ENCODE measurements around the gene MADCAM1. TPM values are rescaled to one million over a fixed set of nuclear protein-coding genes. Genes with fewer than 3 reads are reported as not detected.

Gene MADCAM1
- total and polyA plus RNA-seq, 2 of the 8 experiments (the other 6 are each of a cell fraction or from before 2014, with no cell fraction given), result 2.3 to 3.0 TPM

DNA sequence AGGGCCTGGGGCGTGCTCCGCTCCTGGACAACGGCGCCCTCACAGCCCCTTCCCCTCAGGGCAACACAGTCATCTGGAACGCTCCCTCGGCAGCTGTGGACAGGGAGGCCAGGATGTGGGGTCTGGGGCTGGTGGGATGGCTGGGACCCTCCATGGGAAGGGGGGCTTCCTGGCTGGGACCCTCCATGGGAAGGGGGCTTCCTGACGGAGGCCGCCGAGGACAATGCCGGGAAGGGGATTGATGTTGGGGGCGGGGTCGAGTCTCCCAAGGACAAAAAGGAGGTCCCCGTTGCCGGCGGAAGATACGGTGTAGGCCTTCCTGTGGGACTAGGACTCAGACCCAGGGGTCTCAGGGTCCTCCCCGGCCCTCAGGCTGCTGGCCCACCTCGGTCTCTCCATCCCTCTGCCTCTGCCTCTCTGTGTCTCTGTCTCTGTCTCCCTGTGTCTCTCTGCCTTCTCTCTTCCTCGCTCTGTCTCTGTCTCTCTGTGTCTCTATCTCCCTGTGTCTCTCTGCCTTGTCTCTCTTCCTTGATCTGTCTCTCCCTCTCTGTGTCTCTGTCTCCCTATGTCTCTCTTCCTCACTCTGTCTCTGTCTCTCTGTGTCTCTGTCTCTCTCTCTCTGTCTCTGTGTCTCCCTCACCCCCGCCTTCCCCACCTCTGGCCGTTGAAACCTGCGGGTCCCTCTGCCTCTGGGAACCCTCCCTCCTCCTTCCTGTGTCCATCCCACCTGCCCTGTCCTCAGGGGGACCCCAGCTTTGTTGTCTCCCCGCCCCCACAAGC lies 2.7 kb upstream of the MADCAM1 start:
- H2AK5ac ChIP-seq (ENCODE audit: low read depth, low read length), result no peak overlapping the region
- WGBS, 2 experiments (ENCODE audit: extremely low coverage in 1 of 2, insufficient coverage in 1 of 2, insufficient read length in 1 of 2, insufficient replicate concordance in 2 of 2, low coverage in 1 of 2, low lambda C conversion rate in 2 of 2, missing lambda C conversion rate in 1 of 2), result 93% methylated on average over 14 of the region's 23 CpGs; no CpG with 5 or more reads in 1 of the 2 experiments
- no peak overlapping the region for H2AFZ ChIP-seq (ENCODE audit: low read length)
- no peak overlapping the region for H3K14ac ChIP-seq (ENCODE audit: insufficient read length)
- ChIA-PET POLR2A (ENCODE audit: partially characterized antibody) (interaction anchor here (0.5 to 0.6 kb wide), 2 partner anchors 68 to 1880 kb away, joined by 3 read pairs; no protein-coding TSS in a partner anchor), CTCF (ENCODE audit: partially characterized antibody) (interaction anchor here (0.9 to 3.7 kb wide), 5 partner anchors 11 to 146 kb away, joined by 3 to 21 read pairs (median 3); no protein-coding TSS in a partner anchor)
- H3K9ac ChIP-seq (replicated peaks in 1 of 4; ENCODE audit: extremely low read depth in 1 of 4, low read depth in 3 of 4, low read length in 3 of 4), result no peak overlapping the region
- H2BK15ac ChIP-seq (ENCODE audit: low read length), result no peak overlapping the region; the same call in 1 of the 2 replicates
- no peak overlapping the region for H2BK120ac ChIP-seq (replicated peaks; ENCODE audit: low read depth, low read length)
- H3K4me2 ChIP-seq (ENCODE audit: insufficient read depth in 1 of 2, low read depth in 2 of 2, low read length in 2 of 2), result no peak overlapping the region
- peaks cover 13% of the 10 kb centered on the region; the same call in 1 of the 2 replicates for H3K23me2 ChIP-seq (ENCODE audit: low read depth, low read length)
- H3K36me3 ChIP-seq (ENCODE audit: control insufficient read depth in 2 of 4, insufficient read depth in 4 of 4, low read length in 3 of 4), result peaks cover 0 to 3% (median 0%) of the 10 kb centered on the region in 4 experiments; a peak in 1 of 8 replicates
- DNase-seq (ENCODE audit: low read depth in 1 of 2, low spot score in 2 of 2), result no peak
- H4K8ac ChIP-seq (ENCODE audit: extremely low read depth, insufficient read depth, low read length), result no peak overlapping the region; the same call in 1 of the 2 replicates
- H3K79me2 ChIP-seq (ENCODE audit: control insufficient read depth in 1 of 2, insufficient read depth in 2 of 2, low read length in 2 of 2), result no peaks in the 10 kb centered on the region
- FAIRE-seq, result no peak
- H3K23ac ChIP-seq (ENCODE audit: insufficient read length), result no peak overlapping the region
- no peak overlapping the region for H4K91ac ChIP-seq (replicated peaks; ENCODE audit: insufficient read length, low read length)
- H4K5ac ChIP-seq (ENCODE audit: insufficient read length, low read depth, low read length), result no peak overlapping the region
- H2BK12ac ChIP-seq (ENCODE audit: low read depth, low read length), result peak overlapping the region; percentile 43; the same call in 1 of the 2 replicates
- no peak overlapping the region for H3K18ac ChIP-seq (ENCODE audit: extremely low read depth, low read length)
- no peak overlapping the region for H3K4ac ChIP-seq (replicated peaks; ENCODE audit: insufficient read length, low read depth, low read length)
- no peak overlapping the region for H3K4me3 ChIP-seq (ENCODE audit: extremely low read depth in 1 of 4, insufficient read depth in 2 of 4, low read depth in 3 of 4, low read length in 4 of 4)
- peaks cover 0 to 13% (median 9%) of the 10 kb centered on the region in 4 experiments; a peak in 5 of 7 replicates for H3K4me1 ChIP-seq (replicated peaks in 1 of 4; ENCODE audit: control insufficient read depth in 3 of 4, insufficient read depth in 4 of 4, low read length in 3 of 4)
- H3K56ac ChIP-seq (replicated peaks; ENCODE audit: insufficient read length, low read depth, low read length), result no peak overlapping the region
- H3K79me1 ChIP-seq (ENCODE audit: low read depth, low read length), result no peaks in the 10 kb centered on the region
- peaks cover 0 to 4% of the 10 kb centered on the region in 2 experiments for H4K20me1 ChIP-seq (replicated peaks in 1 of 2; ENCODE audit: control insufficient read depth in 1 of 2, insufficient read depth in 2 of 2, low read length in 2 of 2)
- H2BK5ac ChIP-seq (ENCODE audit: low read depth, low read length), result peak overlapping the region; percentile 52; the same call in 1 of the 2 replicates
- H3K27me3 ChIP-seq (replicated peaks in 1 of 4; ENCODE audit: control insufficient read depth in 3 of 4, extremely low read depth in 1 of 4, insufficient read depth in 3 of 4, low read length in 3 of 4), result peaks cover 10 to 13% (median 10%) of the 10 kb centered on the region in 4 experiments
- peak overlapping the region; percentile 48; the same call in 1 of the 2 replicates for H2BK20ac ChIP-seq (ENCODE audit: low read length)
- H3K27ac ChIP-seq (ENCODE audit: low read depth, low read length), result no peak overlapping the region
- peaks cover 0 to 2% of the 10 kb centered on the region in 2 experiments; a peak in 1 of 4 replicates for H3K9me3 ChIP-seq (ENCODE audit: insufficient read depth in 2 of 2, low read depth in 1 of 2, low read length in 1 of 2)
- TF ChIP-seq POU5F1 (IDR thresholded peaks at IDR 0.05; ENCODE audit: low read depth, low read length), result no peak
- no peak for TF ChIP-seq SP1 (IDR thresholded peaks at IDR 0.05; ENCODE audit: low read depth, low read length)
- no peak for TF ChIP-seq CHD1 (IDR thresholded peaks at IDR 0.05; ENCODE audit: low read depth, low read length)
- TF ChIP-seq CREB1 (IDR thresholded peaks at IDR 0.05), result no peak
- no peak for TF ChIP-seq NANOG (IDR thresholded peaks at IDR 0.05; ENCODE audit: insufficient read depth, low read depth, low read length, poor library complexity, severe bottlenecking)
